ENCODE data around the gene ARSG.

ARSG gene

GRCh38 chr17:68428498-68429172, 137.3 kb downstream of the ARSG start:
- no peak for DNase-seq (ENCODE audit: low read depth in 2 of 2)

GRCh38 chr17:68429881-68430280, 138.6 kb downstream of the ARSG start:
- no peak for DNase-seq (ENCODE audit: low read depth in 2 of 2)

- DNase-seq (ENCODE audit: low read depth in 2 of 2): no peak
Measured at GRCh38 chr17:68431045-68431608, 139.8 kb downstream of the ARSG start.

- DNase-seq (ENCODE audit: low read depth in 2 of 2): peak; percentile 23 to 27
Measured at GRCh38 chr17:68431661-68432071, 140.4 kb downstream of the ARSG start.

GRCh38 chr17:68432086-68432864, 141.0 kb downstream of the ARSG start:
- no peak for DNase-seq (ENCODE audit: low read depth in 2 of 2)

- no peak for DNase-seq (ENCODE audit: low read depth in 2 of 2)
Measured at GRCh38 chr17:68433211-68433610, 141.9 kb downstream of the ARSG start.

GRCh38 chr17:68433911-68434508, 142.7 kb downstream of the ARSG start:
- no peak for DNase-seq (ENCODE audit: low read depth in 2 of 2)

GRCh38 chr17:68435361-68435760, 144.1 kb downstream of the ARSG start:
- DNase-seq (ENCODE audit: low read depth in 2 of 2): no peak

GRCh38 chr17:68435876-68436842, 144.9 kb downstream of the ARSG start:
- DNase-seq (ENCODE audit: low read depth in 2 of 2): peak; percentile 74 to 75

- no peak for DNase-seq (ENCODE audit: low read depth in 2 of 2)
Measured at GRCh38 chr17:68437979-68438822, 146.9 kb downstream of the ARSG start.

GRCh38 chr17:68439656-68440290, 148.5 kb downstream of the ARSG start:
- DNase-seq (ENCODE audit: low read depth in 2 of 2): no peak

- no peak for DNase-seq (ENCODE audit: low read depth in 2 of 2)
Measured at GRCh38 chr17:68440526-68440925, 149.2 kb downstream of the ARSG start.

- DNase-seq (ENCODE audit: low read depth in 2 of 2): no peak
Measured at GRCh38 chr17:68441070-68441770, 149.9 kb downstream of the ARSG start.

GRCh38 chr17:68443972-68444464, 152.7 kb downstream of the ARSG start:
- no peak for DNase-seq (ENCODE audit: low read depth in 2 of 2)

- no peak for DNase-seq (ENCODE audit: low read depth in 2 of 2)
Measured at GRCh38 chr17:68445671-68446070, 154.4 kb downstream of the ARSG start.

GRCh38 chr17:68446626-68447041, 155.3 kb downstream of the ARSG start:
- DNase-seq (ENCODE audit: low read depth in 2 of 2): no peak

- no peak for DNase-seq (ENCODE audit: low read depth in 2 of 2)
Measured at GRCh38 chr17:68449021-68449739, 157.9 kb downstream of the ARSG start.

GRCh38 chr17:68450391-68450790, 159.1 kb downstream of the ARSG start:
- no peak for DNase-seq (ENCODE audit: low read depth in 2 of 2)
